ENCODE data around the gene DCP1B.

DCP1B gene

DNA sequence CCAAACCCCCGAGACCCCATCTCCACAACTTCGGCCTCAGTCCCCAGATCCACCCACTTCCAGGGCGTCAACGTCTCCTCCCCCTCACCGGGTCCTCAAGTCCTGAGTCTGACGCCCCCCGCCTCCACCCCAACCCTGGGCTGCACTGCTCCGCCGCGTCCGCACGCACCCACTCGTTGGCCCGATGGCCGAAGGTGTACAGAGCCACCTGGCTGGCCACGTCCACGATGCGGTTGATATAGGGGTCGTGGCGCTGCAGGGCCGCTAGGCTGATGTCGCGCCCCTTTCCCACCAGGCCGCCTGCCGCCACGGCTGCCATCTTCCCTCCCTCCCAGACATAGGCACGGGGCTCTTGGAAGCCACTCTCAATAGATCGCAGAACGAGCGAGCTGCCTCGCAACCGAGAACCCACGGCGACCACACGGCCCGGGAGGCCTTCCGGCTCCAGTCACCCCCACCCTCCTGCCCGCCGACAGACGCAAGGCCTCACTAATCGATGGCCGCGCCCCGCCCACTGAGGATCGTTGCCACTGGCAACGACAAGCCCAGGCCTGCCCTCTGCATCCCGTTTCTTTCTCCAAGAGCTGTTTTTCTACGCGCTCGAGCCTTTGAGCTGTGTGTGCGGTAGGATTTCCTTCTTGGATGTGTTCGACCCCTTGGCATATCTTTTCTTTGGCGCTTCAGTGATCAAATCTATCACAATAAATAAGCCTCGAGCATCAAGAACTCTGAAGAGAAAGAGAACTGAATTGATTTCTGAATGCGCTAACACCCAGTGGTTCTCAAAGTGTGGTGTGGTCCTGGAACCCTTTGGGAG lies at the start of gene DCP1B:
TSS of gene DCP1B (minus strand) at position 345 of the 817 bp plus-strand sequence. CDS start at position 319, 26 bp downstream.
- ChIA-PET CTCF (interaction anchor here (0.6 kb wide), 2 partner anchors 585 to 636 kb away, joined by 3 read pairs; no protein-coding TSS in a partner anchor), POLR2A (ENCODE audit: low non-redundant PET) (no interaction called here)
- H3K27ac ChIP-seq = peak within 1 kb of the TSS; percentile 81
- TF ChIP-seq, protein P1, sequence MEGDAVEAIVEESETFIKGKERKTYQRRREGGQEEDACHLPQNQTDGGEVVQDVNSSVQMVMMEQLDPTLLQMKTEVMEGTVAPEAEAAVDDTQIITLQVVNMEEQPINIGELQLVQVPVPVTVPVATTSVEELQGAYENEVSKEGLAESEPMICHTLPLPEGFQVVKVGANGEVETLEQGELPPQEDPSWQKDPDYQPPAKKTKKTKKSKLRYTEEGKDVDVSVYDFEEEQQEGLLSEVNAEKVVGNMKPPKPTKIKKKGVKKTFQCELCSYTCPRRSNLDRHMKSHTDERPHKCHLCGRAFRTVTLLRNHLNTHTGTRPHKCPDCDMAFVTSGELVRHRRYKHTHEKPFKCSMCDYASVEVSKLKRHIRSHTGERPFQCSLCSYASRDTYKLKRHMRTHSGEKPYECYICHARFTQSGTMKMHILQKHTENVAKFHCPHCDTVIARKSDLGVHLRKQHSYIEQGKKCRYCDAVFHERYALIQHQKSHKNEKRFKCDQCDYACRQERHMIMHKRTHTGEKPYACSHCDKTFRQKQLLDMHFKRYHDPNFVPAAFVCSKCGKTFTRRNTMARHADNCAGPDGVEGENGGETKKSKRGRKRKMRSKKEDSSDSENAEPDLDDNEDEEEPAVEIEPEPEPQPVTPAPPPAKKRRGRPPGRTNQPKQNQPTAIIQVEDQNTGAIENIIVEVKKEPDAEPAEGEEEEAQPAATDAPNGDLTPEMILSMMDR (conservative IDR thresholded peaks at IDR 0.05; ENCODE audit: low read depth) = no peak
- DNase-seq (ENCODE audit: low spot score) = peak; percentile 75

DNA sequence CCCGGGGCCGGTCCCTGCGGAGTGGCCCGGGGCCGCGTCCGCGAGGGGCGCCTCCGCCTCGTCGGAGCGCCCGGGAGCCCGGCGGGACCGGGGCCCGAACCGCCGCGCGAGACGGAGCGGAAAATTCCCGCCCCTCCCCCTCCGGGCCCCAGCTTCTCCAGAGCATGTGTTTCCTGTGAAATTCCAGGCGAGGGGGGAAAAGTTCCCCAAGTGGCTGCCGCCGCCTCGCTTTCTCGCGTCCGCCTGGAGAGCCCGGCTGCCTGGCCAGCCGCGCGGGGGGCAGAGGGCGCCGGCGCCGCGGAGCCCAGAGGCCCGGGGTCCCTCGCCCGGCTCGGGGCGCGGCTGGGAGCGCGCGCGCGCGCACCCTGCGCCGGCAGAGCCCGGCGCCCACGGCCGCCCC lies 49.4 kb upstream of the DCP1B start:
- ChIA-PET CTCF (interaction anchor here (0.6 kb wide), 1 partner anchor 232 kb away, joined by 4 read pairs; no protein-coding TSS in a partner anchor), POLR2A (ENCODE audit: low non-redundant PET) (no interaction called here)
- no peak overlapping the region for H3K27ac ChIP-seq
- no peak for DNase-seq (ENCODE audit: low spot score)
- TF ChIP-seq, protein P1 (conservative IDR thresholded peaks at IDR 0.05; ENCODE audit: low read depth) = no peak

DNA sequence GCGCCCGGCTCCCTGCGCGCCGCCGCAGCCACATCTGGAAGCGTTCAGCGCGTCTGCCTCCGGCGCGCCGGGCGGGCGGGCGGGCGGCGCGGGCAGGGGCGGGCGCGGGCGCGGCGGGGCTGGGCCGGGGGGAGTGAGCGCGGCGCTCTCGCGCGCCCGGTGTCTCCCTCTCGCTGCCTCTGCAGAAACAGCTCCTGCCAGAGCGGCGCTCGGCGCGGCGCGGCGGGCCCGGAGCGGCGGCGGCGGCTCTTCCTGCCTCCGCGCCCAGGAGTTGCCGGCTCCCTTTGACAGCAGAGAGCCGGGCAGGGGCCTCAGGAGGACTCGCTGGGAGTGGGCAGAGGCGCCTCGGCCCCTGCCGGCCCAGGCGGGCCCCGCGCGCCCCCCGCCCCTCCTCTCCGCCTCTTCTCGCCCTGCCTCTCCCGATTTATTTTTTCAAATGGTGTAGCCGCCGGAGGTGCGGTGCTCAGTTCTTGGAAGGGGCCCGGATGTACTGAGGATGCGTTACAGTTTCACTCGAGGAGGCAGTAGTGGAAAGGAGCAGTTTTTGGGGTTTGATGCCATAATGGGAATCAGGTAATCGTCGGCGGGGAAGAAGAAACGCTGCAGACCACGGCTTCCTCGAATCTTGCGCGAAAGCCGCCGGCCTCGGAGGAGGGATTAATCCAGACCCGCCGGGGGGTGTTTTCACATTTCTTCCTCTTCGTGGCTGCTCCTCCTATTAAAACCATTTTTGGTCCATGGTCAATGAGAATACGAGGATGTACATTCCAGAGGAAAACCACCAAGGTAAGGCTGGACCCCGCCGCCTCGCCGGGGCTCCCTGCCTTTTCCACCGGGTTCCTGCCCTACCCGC lies 48.8 kb upstream of the DCP1B start, which contains the start of gene CACNA1C:
TSS of gene CACNA1C (plus strand) at position 162 of the 853 bp plus-strand sequence. CDS start at position 738, 576 bp downstream.
- POLR2A ChIA-PET (ENCODE audit: low non-redundant PET) = no interaction called here
- CTCF ChIA-PET = interaction anchor here (0.6 kb wide), 2 partner anchors 17 to 233 kb away, joined by 4 read pairs; no protein-coding TSS in a partner anchor
- peak; percentile 10 for DNase-seq (ENCODE audit: low spot score)
- H3K27ac ChIP-seq = no peak within 1 kb of the TSS
- TF ChIP-seq, protein P1 (conservative IDR thresholded peaks at IDR 0.05; ENCODE audit: low read depth) = no peak

DNA sequence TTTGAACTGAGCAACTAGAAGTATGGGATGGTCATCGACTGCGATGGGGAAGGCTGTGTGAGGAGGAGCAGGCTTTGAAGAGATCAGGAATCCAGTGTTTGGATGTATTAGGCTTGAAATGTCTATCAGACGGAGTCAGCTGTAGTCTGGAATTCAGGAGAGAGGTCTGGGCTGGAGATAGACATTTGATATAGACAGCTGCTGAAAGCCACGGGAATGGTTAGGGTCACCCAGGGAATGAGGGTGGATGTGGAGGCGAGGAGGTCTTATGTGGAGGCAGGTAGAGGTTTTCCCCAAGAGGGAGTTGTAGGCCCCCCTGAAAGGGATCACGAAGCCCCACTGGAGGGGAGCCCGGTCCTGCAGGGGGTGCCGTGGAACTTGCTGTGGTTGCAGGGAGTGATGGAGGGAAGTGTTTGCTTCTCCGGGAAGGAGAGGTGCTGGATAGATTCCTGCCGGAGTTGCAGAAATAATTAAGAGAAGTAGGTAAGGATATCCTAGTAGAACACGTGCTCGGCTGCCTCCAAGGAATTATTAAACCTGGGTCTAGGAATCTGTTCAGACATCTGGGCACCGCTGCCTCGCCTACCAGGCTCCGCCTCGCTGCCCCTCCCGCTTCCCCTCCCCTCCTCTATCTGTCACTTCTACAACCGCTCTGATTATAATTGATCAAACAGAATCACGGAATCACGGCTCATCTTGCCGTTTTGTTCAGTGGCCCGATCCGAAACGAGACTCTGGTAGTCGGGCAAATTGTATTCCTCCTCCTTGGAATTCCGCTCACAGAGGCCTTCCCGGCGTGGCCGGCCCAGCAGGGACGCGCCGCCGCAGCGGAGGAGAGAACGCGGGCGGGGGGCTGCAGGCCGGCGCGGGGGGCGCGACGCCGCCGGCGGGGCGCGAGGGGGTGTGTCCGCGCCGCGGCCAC lies 47.7 kb upstream of the DCP1B start:
- H3K27ac ChIP-seq = no peak overlapping the region
- TF ChIP-seq, protein P1 (conservative IDR thresholded peaks at IDR 0.05; ENCODE audit: low read depth) = no peak
- DNase-seq (ENCODE audit: low spot score) = no peak
- CTCF ChIA-PET = interaction anchor here (0.6 kb wide), 1 partner anchor 16 kb away, joined by 4 read pairs; no protein-coding TSS in a partner anchor
- POLR2A ChIA-PET (ENCODE audit: low non-redundant PET) = no interaction called here

DNA sequence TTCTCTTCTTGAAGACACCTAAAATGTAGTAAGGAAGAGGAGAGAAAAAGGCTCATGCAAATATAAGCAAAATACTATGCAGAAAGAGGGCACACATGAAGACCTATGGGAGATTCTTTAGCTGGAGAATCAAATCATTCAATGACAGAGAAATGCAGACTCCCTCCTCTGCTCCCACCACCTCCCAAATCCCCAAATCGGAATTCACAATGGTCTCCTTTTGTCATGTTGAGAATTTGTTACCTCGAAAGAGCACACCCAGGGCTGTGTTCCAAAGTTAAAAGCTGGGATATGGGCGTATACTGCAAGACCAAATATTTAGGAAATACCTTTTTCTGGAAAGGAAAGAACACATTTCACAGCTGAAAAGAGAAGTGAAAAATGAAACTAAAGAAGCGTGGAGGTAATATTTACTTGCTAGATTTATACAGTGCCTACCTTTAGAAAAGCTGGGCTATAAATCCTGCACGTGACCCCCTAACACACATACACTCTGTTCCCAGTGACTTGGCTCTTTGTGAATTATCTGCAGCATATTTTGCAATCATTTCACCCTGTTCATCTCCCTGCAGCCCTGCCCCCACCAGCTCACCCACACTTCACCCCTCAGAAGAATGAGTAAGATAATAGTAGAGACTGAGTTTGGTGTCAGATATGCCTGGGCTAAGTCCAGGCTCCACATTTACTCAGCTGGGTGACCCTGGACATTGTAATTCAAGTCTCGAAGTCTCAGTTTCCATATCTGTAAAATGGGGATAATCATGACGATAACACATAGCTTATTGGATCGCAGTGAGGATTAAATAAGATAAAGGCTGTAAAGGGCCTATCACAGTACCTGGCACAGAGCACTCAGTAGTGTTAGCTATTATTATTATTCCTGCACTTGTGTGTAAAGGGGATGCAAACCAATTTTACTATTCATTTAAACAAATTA lies 45.6 kb upstream of the DCP1B start:
- ChIA-PET CTCF (interaction anchor here (0.7 to 1.2 kb wide), 2 partner anchors 15 to 1724 kb away, joined by 3 read pairs; no protein-coding TSS in a partner anchor), POLR2A (ENCODE audit: low non-redundant PET) (no interaction called here)
- DNase-seq (ENCODE audit: low spot score) = no peak
- no peak overlapping the region for H3K27ac ChIP-seq
- TF ChIP-seq, protein P1 (conservative IDR thresholded peaks at IDR 0.05; ENCODE audit: low read depth) = no peak
